ENCODE data around the gene DNAI2. TPM values are rescaled to one million over a fixed set of nuclear protein-coding genes. Genes with fewer than 3 reads are reported as not detected.
A peak's percentile ranks its signal among the peaks of the same experiment; 100 is the strongest.

Gene DNAI2
- total RNA-seq, 1 experiment from 2014 or later: 0.26 TPM

DNA sequence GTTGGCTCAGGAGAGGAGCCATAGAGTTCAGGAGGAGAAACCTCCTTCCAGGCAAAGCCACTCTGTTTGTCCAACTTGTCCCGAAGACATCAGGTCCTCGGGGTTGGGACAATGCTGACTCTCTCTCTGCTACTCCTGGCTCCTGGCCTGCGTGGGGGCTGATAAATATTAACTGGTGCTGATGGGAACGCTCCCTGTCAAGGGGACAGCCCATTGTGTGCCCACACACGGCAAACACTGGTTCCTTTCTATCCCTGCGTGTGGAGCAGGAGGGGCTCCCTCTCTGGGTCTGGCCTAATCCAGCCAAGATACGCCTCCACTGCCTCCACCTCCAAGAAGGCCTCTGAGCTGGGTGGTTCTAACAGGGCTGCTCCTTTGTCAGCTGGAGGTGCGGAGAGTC, 56.4 kb downstream of the DNAI2 start:
- no peak overlapping the region for H3K27ac Mint-ChIP-seq
- no peak for ATAC-seq

DNA sequence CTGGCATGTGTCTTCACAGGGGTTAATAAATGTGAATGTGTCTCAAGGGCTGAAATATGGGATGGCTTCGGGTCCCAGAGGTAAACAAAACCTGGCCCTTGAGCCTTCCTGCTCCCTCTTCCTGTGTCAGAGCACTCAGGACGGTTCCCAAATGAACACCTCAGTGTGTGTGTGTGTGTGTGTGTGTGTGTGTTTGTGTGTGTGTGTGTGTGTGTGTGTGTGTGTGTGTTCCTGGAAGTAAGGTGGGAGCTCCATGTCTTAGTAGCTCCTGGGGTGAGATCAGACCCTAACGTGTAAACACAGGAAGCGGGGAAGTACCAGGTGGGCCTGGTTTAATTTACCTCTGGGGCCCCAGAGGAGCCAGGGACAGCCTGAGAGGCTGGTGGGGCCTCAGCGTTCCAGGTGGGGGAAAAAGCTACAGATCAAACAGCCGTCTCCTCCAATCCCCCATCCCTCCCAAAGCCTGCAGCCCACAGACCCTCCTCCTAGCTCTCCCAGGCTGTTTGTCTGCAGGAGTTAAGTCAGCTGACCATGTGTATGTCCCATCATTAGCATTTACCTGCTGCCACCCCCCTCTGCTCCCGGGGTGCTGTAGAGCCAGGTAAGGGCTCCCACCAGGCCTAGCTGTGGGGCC, 58.1 kb downstream of the DNAI2 start:
- H3K9me3 Mint-ChIP-seq: peaks cover 6% of the 10 kb centered on the region; the same call in 1 of the 2 replicates
- H3K27me3 Mint-ChIP-seq (ENCODE audit: low read depth): peaks cover 8% of the 10 kb centered on the region
- DNase-seq (ENCODE audit: low spot score) (no peak), ATAC-seq (no peak)
- CTCF ChIA-PET: interaction anchor here (0.6 to 4.8 kb wide), 12 partner anchors 13 to 330 kb away, joined by 3 to 28 read pairs (median 4); partner anchors contain the start of gene BTBD17
- TF ChIP-seq TEAD1 (CRISPR knock-in tag; IDR thresholded peaks at IDR 0.05) (no peak), HMGA2 (CRISPR knock-in tag; IDR thresholded peaks at IDR 0.05) (no peak), ZBTB21 (CRISPR knock-in tag; IDR thresholded peaks at IDR 0.05; ENCODE audit: borderline replicate concordance) (no peak)
- TF ChIP-seq, protein P1, sequence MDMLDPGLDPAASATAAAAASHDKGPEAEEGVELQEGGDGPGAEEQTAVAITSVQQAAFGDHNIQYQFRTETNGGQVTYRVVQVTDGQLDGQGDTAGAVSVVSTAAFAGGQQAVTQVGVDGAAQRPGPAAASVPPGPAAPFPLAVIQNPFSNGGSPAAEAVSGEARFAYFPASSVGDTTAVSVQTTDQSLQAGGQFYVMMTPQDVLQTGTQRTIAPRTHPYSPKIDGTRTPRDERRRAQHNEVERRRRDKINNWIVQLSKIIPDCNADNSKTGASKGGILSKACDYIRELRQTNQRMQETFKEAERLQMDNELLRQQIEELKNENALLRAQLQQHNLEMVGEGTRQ (CRISPR knock-in tag; IDR thresholded peaks at IDR 0.05): peak; percentile 43; the same call in 1 of the 2 replicates
- POLR2A ChIA-PET: no interaction called here
- H3K4me1 Mint-ChIP-seq: peaks cover 21% of the 10 kb centered on the region
- H3K4me3 Mint-ChIP-seq: no peak overlapping the region
- 0 out of 2 replicates have a peak, but pooled peaks cover 3% of the 10 kb centered on the region for H3K36me3 Mint-ChIP-seq
- H3K27ac Mint-ChIP-seq: no peak overlapping the region

More for the DNA sequence above, 56.4 kb downstream of the DNAI2 start:
- Mint-ChIP-seq H3K4me3 (no peak overlapping the region), H3K9me3 (peaks cover 6% of the 10 kb centered on the region; the same call in 1 of the 2 replicates), H3K36me3 (0 out of 2 replicates have a peak, but pooled peaks cover 3% of the 10 kb centered on the region), H3K27me3 (ENCODE audit: low read depth) (peaks cover 22% of the 10 kb centered on the region), H3K4me1 (peaks cover 25% of the 10 kb centered on the region)
- POLR2A ChIA-PET: no interaction called here
- DNase-seq (ENCODE audit: low spot score): no peak
- CTCF ChIA-PET: interaction anchor here (0.9 to 2.9 kb wide), 3 partner anchors 21 to 38 kb away, joined by 4 to 12 read pairs (median 8); no protein-coding TSS in a partner anchor
- no peak for TF ChIP-seq RELA (CRISPR knock-in tag; IDR thresholded peaks at IDR 0.05; ENCODE audit: borderline replicate concordance)
- no peak for TF ChIP-seq ZNF396 (CRISPR knock-in tag; IDR thresholded peaks at IDR 0.05; ENCODE audit: borderline replicate concordance)
- no peak for TF ChIP-seq IRF2 (CRISPR knock-in tag; IDR thresholded peaks at IDR 0.05; ENCODE audit: borderline replicate concordance, low read depth)
- TF ChIP-seq, protein P2, sequence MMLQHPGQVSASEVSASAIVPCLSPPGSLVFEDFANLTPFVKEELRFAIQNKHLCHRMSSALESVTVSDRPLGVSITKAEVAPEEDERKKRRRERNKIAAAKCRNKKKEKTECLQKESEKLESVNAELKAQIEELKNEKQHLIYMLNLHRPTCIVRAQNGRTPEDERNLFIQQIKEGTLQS (CRISPR knock-in tag; conservative IDR thresholded peaks at IDR 0.05): no peak
- TF ChIP-seq, protein P3, sequence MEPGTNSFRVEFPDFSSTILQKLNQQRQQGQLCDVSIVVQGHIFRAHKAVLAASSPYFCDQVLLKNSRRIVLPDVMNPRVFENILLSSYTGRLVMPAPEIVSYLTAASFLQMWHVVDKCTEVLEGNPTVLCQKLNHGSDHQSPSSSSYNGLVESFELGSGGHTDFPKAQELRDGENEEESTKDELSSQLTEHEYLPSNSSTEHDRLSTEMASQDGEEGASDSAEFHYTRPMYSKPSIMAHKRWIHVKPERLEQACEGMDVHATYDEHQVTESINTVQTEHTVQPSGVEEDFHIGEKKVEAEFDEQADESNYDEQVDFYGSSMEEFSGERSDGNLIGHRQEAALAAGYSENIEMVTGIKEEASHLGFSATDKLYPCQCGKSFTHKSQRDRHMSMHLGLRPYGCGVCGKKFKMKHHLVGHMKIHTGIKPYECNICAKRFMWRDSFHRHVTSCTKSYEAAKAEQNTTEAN (CRISPR knock-in tag; IDR thresholded peaks at IDR 0.05): no peak

DNA sequence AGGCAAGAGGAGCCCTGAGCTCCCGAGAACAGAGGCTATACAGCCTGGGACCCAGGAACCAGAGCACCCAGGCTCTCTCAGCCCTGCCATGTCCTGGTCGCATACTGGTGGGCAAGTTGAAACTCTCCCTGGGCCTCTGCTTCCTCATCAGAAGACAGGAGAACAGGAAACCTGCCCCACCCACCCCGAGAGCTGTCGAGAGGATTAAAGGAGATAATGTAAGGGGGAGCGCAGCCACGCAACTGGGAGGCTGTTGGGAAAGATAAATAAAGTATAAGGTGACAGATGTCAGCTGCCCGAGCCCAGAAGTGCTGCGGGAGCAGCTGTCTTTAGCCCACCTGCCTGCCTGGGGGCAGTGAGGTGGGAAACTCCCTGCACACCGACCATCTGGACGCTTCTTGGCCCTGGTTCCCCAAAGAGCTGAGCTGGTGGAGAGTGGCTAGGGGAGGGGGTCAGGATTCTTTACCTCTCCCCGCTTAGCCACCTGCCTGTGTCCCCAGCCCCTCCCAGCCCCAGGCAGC, 58.8 kb downstream of the DNAI2 start:
- Mint-ChIP-seq H3K27me3 (ENCODE audit: low read depth) (peaks cover 1% of the 10 kb centered on the region), H3K9me3 (peaks cover 6% of the 10 kb centered on the region; the same call in 1 of the 2 replicates), H3K4me3 (no peak overlapping the region), H3K4me1 (peaks cover 21% of the 10 kb centered on the region), H3K27ac (no peak overlapping the region), H3K36me3 (0 out of 2 replicates have a peak, but pooled peaks cover 3% of the 10 kb centered on the region)
- ChIA-PET POLR2A (no interaction called here), CTCF (interaction anchor here (0.6 to 4.8 kb wide), 12 partner anchors 13 to 329 kb away, joined by 3 to 28 read pairs (median 4); partner anchors contain the start of gene BTBD17)
- TF ChIP-seq ZNF396 (CRISPR knock-in tag; IDR thresholded peaks at IDR 0.05; ENCODE audit: borderline replicate concordance) (no peak), ZNF416 (CRISPR knock-in tag; IDR thresholded peaks at IDR 0.05) (no peak), HMGA2 (CRISPR knock-in tag; IDR thresholded peaks at IDR 0.05) (no peak), MXD4 (CRISPR knock-in tag; IDR thresholded peaks at IDR 0.05; ENCODE audit: borderline replicate concordance) (no peak), GABPB1 (CRISPR knock-in tag; IDR thresholded peaks at IDR 0.05) (no peak), SMAD3 (CRISPR knock-in tag; IDR thresholded peaks at IDR 0.05; ENCODE audit: borderline replicate concordance) (no peak), KAT7 (CRISPR knock-in tag; IDR thresholded peaks at IDR 0.05; ENCODE audit: borderline replicate concordance) (no peak), ESRRA (CRISPR knock-in tag; IDR thresholded peaks at IDR 0.05; ENCODE audit: borderline replicate concordance) (no peak), TP53 (CRISPR knock-in tag; IDR thresholded peaks at IDR 0.05) (no peak)
- TF ChIP-seq, protein P4, sequence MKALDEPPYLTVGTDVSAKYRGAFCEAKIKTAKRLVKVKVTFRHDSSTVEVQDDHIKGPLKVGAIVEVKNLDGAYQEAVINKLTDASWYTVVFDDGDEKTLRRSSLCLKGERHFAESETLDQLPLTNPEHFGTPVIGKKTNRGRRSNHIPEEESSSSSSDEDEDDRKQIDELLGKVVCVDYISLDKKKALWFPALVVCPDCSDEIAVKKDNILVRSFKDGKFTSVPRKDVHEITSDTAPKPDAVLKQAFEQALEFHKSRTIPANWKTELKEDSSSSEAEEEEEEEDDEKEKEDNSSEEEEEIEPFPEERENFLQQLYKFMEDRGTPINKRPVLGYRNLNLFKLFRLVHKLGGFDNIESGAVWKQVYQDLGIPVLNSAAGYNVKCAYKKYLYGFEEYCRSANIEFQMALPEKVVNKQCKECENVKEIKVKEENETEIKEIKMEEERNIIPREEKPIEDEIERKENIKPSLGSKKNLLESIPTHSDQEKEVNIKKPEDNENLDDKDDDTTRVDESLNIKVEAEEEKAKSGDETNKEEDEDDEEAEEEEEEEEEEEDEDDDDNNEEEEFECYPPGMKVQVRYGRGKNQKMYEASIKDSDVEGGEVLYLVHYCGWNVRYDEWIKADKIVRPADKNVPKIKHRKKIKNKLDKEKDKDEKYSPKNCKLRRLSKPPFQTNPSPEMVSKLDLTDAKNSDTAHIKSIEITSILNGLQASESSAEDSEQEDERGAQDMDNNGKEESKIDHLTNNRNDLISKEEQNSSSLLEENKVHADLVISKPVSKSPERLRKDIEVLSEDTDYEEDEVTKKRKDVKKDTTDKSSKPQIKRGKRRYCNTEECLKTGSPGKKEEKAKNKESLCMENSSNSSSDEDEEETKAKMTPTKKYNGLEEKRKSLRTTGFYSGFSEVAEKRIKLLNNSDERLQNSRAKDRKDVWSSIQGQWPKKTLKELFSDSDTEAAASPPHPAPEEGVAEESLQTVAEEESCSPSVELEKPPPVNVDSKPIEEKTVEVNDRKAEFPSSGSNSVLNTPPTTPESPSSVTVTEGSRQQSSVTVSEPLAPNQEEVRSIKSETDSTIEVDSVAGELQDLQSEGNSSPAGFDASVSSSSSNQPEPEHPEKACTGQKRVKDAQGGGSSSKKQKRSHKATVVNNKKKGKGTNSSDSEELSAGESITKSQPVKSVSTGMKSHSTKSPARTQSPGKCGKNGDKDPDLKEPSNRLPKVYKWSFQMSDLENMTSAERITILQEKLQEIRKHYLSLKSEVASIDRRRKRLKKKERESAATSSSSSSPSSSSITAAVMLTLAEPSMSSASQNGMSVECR (CRISPR knock-in tag; IDR thresholded peaks at IDR 0.05; ENCODE audit: borderline replicate concordance): no peak
- TF ChIP-seq, protein P3 (CRISPR knock-in tag; IDR thresholded peaks at IDR 0.05): no peak
- TF ChIP-seq, protein P5, sequence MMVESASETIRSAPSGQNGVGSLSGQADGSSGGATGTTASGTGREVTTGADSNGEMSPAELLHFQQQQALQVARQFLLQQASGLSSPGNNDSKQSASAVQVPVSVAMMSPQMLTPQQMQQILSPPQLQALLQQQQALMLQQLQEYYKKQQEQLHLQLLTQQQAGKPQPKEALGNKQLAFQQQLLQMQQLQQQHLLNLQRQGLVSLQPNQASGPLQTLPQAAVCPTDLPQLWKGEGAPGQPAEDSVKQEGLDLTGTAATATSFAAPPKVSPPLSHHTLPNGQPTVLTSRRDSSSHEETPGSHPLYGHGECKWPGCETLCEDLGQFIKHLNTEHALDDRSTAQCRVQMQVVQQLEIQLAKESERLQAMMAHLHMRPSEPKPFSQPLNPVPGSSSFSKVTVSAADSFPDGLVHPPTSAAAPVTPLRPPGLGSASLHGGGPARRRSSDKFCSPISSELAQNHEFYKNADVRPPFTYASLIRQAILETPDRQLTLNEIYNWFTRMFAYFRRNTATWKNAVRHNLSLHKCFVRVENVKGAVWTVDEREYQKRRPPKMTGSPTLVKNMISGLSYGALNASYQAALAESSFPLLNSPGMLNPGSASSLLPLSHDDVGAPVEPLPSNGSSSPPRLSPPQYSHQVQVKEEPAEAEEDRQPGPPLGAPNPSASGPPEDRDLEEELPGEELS (CRISPR knock-in tag; IDR thresholded peaks at IDR 0.05): no peak
- ATAC-seq (0 out of 2 replicates have a peak, but pooled peaks have one; percentile 18), DNase-seq (ENCODE audit: low spot score) (no peak)

Data from WTC11 (cell line).